H1 (cell line): ENCODE measurements around the gene MMD. TPM values are rescaled to one million over a fixed set of nuclear protein-coding genes. Genes with fewer than 3 reads are reported as not detected.

Experiments used
- CTCF ChIA-PET: fragments of 300-600 bp; sonication (Branson Sonifier 250); formaldehyde crosslinking; loops from one replicate; lab custom pipeline; 2021; ENCODE audit not compliant: partially characterized antibody; lab: Charles Lee
- POLR2A ChIA-PET: fragments of 300-600 bp; sonication (Branson Sonifier 250); formaldehyde crosslinking; loops from one replicate; lab custom pipeline; 2021; ENCODE audit warnings: inconsistent platforms; ENCODE audit not compliant: partially characterized antibody; lab: Charles Lee
- DNase-seq, 2 experiments: peaks; one replicate each; pipeline versions ENCODE4 v3.0.0 to v3.0.0-alpha.2; 2010 to 2022; ENCODE audit warnings: low spot score in 2 of 2, low read depth in 1 of 2, mixed read lengths in 1 of 2
- FAIRE-seq: peaks from 2 replicates; lab custom pipeline; 2011; peaks lifted over from hg19 to GRCh38; lab: Jason Lieb, UNC
- H2AFZ ChIP-seq: 2 replicates; pipeline ENCODE4 v1.8.1; 2012; ENCODE audit warnings: low read length, inconsistent platforms
- H2AK5ac ChIP-seq: 2 replicates; pipeline ENCODE4 v1.6.1; 2013; ENCODE audit warnings: low read depth, low read length
- H2BK120ac ChIP-seq: replicated peaks from 2 replicates; pipeline ENCODE3; 2013; ENCODE audit warnings: low read depth, low read length, inconsistent platforms
- H2BK12ac ChIP-seq: 2 replicates; pipeline ENCODE4 v1.6.1; 2013; ENCODE audit warnings: low read depth, low read length
- H2BK15ac ChIP-seq: 2 replicates; pipeline ENCODE4 v1.6.1; 2013; ENCODE audit warnings: low read length
- H2BK20ac ChIP-seq: 2 replicates; pipeline ENCODE4 v1.6.1; 2013; ENCODE audit warnings: low read length
- H2BK5ac ChIP-seq: 2 replicates; pipeline ENCODE4 v1.6.1; 2013; ENCODE audit warnings: low read depth, low read length
- H3K14ac ChIP-seq: 2 replicates; pipeline ENCODE4 v1.6.1; 2013; ENCODE audit warnings: inconsistent platforms; ENCODE audit not compliant: insufficient read length
- H3K18ac ChIP-seq: 2 replicates; pipeline ENCODE4 v1.6.1; 2013; ENCODE audit warnings: low read length; ENCODE audit errors: extremely low read depth
- H3K23ac ChIP-seq: 2 replicates; pipeline ENCODE4 v1.6.1; 2013; ENCODE audit warnings: inconsistent platforms; ENCODE audit not compliant: insufficient read length
- H3K23me2 ChIP-seq: 2 replicates; pipeline ENCODE4 v1.6.1; 2013; ENCODE audit warnings: low read depth, low read length
- H3K27ac ChIP-seq: 2 replicates; pipeline ENCODE4 v1.6.1; 2011; ENCODE audit warnings: low read depth, low read length, inconsistent platforms
- H3K27me3 ChIP-seq, 4 experiments: replicated peaks in 1 of 4; 1 replicate in 1 of 4; 2 replicates in 3 of 4; pipeline versions ENCODE4 v1.6.1 to v1.8.1; 2011 to 2013; ENCODE audit warnings: low read length in 3 of 4, mild to moderate bottlenecking in 3 of 4, inconsistent platforms in 2 of 4, mixed read lengths in 2 of 4, moderate library complexity in 1 of 4; ENCODE audit not compliant: control insufficient read depth in 3 of 4, insufficient read depth in 3 of 4; ENCODE audit errors: extremely low read depth in 1 of 4
- H3K36me3 ChIP-seq, 4 experiments: 2 replicates each; pipeline versions ENCODE4 v1.6.1 to v1.8.1; 2011 to 2013; ENCODE audit warnings: mild to moderate bottlenecking in 4 of 4, low read length in 3 of 4, moderate library complexity in 2 of 4, control low read depth in 1 of 4, inconsistent platforms in 1 of 4; ENCODE audit not compliant: insufficient read depth in 4 of 4, control insufficient read depth in 2 of 4
- H3K4ac ChIP-seq: replicated peaks from 2 replicates; pipeline ENCODE3; 2013; ENCODE audit warnings: low read length, low read depth, mixed read lengths, inconsistent platforms; ENCODE audit not compliant: insufficient read length
- H3K4me1 ChIP-seq, 4 experiments: replicated peaks in 1 of 4; 1 replicate in 1 of 4; 2 replicates in 3 of 4; pipeline versions ENCODE4 v1.6.1 to v1.8.1; 2011 to 2013; ENCODE audit warnings: low read length in 3 of 4, inconsistent platforms in 2 of 4, mixed read lengths in 1 of 4; ENCODE audit not compliant: insufficient read depth in 4 of 4, control insufficient read depth in 3 of 4
- H3K4me2 ChIP-seq, 2 experiments: 2 replicates each; pipeline versions ENCODE4 v1.6.1 to v1.8.1; 2011 to 2013; ENCODE audit warnings: low read depth in 2 of 2, low read length in 2 of 2, control low read depth in 1 of 2, inconsistent platforms in 1 of 2, mild to moderate bottlenecking in 1 of 2; ENCODE audit not compliant: insufficient read depth in 1 of 2
- H3K4me3 ChIP-seq, 4 experiments: fragments of 200-600, 300-600 bp in 1 of 4; sonication (generic), shearing (Covaris generic), sonication (Bioruptor Twin) in 1 of 4; 2 replicates each; pipeline versions ENCODE4 v1.5.1 to v1.8.1; 2011 to 2016; ENCODE audit warnings: low read length in 4 of 4, low read depth in 3 of 4, control low read depth in 2 of 4, inconsistent platforms in 2 of 4, mild to moderate bottlenecking in 2 of 4, mixed read lengths in 1 of 4, moderate library complexity in 1 of 4; ENCODE audit not compliant: insufficient read depth in 2 of 4; ENCODE audit errors: extremely low read depth in 1 of 4
- H3K56ac ChIP-seq: replicated peaks from 2 replicates; pipeline ENCODE3; 2013; ENCODE audit warnings: low read depth, mild to moderate bottlenecking, mixed read lengths, low read length, inconsistent platforms; ENCODE audit not compliant: insufficient read length
- H3K79me1 ChIP-seq: 2 replicates; pipeline ENCODE4 v1.6.1; 2013; ENCODE audit warnings: low read depth, low read length, control low read depth
- H3K79me2 ChIP-seq, 2 experiments: 2 replicates each; pipeline versions ENCODE4 v1.6.1 to v1.8.1; 2012 to 2013; ENCODE audit warnings: low read length in 2 of 2, mild to moderate bottlenecking in 2 of 2, inconsistent platforms in 1 of 2; ENCODE audit not compliant: insufficient read depth in 2 of 2, control insufficient read depth in 1 of 2
- H3K9ac ChIP-seq, 4 experiments: replicated peaks in 1 of 4; 1 replicate in 1 of 4; 2 replicates in 3 of 4; pipeline versions ENCODE4 v1.6.1 to v1.8.1; 2011 to 2013; ENCODE audit warnings: low read depth in 3 of 4, low read length in 3 of 4, control low read depth in 2 of 4, mild to moderate bottlenecking in 2 of 4, moderate library complexity in 2 of 4, inconsistent platforms in 1 of 4; ENCODE audit errors: extremely low read depth in 1 of 4
- H3K9me3 ChIP-seq, 2 experiments: 2 replicates each; pipeline versions ENCODE4 v1.6.1 to v1.8.1; 2012 to 2013; ENCODE audit warnings: mild to moderate bottlenecking in 2 of 2, moderate library complexity in 2 of 2, control low read depth in 1 of 2, inconsistent platforms in 1 of 2, low read depth in 1 of 2, low read length in 1 of 2, mixed read lengths in 1 of 2; ENCODE audit not compliant: insufficient read depth in 2 of 2
- H4K20me1 ChIP-seq, 2 experiments: replicated peaks in 1 of 2; 2 replicates each; pipeline versions ENCODE3 to v1.8.1; 2011 to 2013; ENCODE audit warnings: inconsistent platforms in 2 of 2, low read length in 2 of 2, mild to moderate bottlenecking in 1 of 2; ENCODE audit not compliant: insufficient read depth in 2 of 2, control insufficient read depth in 1 of 2
- H4K5ac ChIP-seq: 2 replicates; pipeline ENCODE4 v1.6.1; 2013; ENCODE audit warnings: low read length, low read depth, mixed read lengths, inconsistent platforms; ENCODE audit not compliant: insufficient read length
- H4K8ac ChIP-seq: 2 replicates; pipeline ENCODE4 v1.8.0; 2013; ENCODE audit warnings: mild to moderate bottlenecking, moderate library complexity, low read length, inconsistent platforms; ENCODE audit not compliant: insufficient read depth; ENCODE audit errors: extremely low read depth
- H4K91ac ChIP-seq: replicated peaks from 2 replicates; pipeline ENCODE3; 2013; ENCODE audit warnings: low read length, mixed read lengths, inconsistent platforms; ENCODE audit not compliant: insufficient read length
- CHD1 ChIP-seq: IDR thresholded peaks from 2 replicates; pipeline ENCODE4 v1.6.1; 2012; ENCODE audit warnings: low read depth, low read length, improper control_type of control experiment
- JUN ChIP-seq: IDR thresholded peaks from 2 replicates; pipeline ENCODE4 v1.6.1; 2011; ENCODE audit warnings: low read depth, mild to moderate bottlenecking, improper control_type of control experiment, low read length
- MAX ChIP-seq: IDR thresholded peaks from 2 replicates; pipeline ENCODE4 v1.6.1; 2012; ENCODE audit warnings: inconsistent platforms
- PHF8 ChIP-seq: fragments of 200-600 bp; sonication (generic); conservative IDR thresholded peaks from 2 replicates; pipeline ENCODE4 v1.7.1; 2012; ENCODE audit warnings: low read depth, mild to moderate bottlenecking, inconsistent platforms, low read length, moderate library complexity
- POU5F1 ChIP-seq: IDR thresholded peaks from 2 replicates; pipeline ENCODE4 v1.6.1; 2011; ENCODE audit warnings: low read depth, mild to moderate bottlenecking, low read length, moderate library complexity
- RBBP5 ChIP-seq: IDR thresholded peaks from 2 replicates; pipeline ENCODE4 v1.7.1; 2012; ENCODE audit warnings: low read depth, mild to moderate bottlenecking, inconsistent platforms, low read length, moderate library complexity, borderline replicate concordance
- SAP30 ChIP-seq: fragments of 300-600 bp; sonication (generic); IDR thresholded peaks from 2 replicates; pipeline ENCODE4 v1.7.1; 2012; ENCODE audit warnings: low read length, moderate library complexity, mild to moderate bottlenecking, inconsistent platforms; ENCODE audit not compliant: insufficient read depth, insufficient replicate concordance
- SP4 ChIP-seq: IDR thresholded peaks from 2 replicates; pipeline ENCODE4 v1.6.1; 2012; ENCODE audit warnings: low read length, inconsistent platforms
- TAF1 ChIP-seq: IDR thresholded peaks from 2 replicates; pipeline ENCODE4 v1.6.1; 2011; ENCODE audit warnings: mild to moderate bottlenecking, low read depth, low read length
- TBP ChIP-seq: IDR thresholded peaks from 2 replicates; pipeline ENCODE4 v1.6.1; 2011; ENCODE audit warnings: low read depth, low read length, improper control_type of control experiment
- USF2 ChIP-seq: IDR thresholded peaks from 2 replicates; pipeline ENCODE4 v1.6.1; 2011; ENCODE audit warnings: low read length, improper control_type of control experiment
- WGBS, 2 experiments: shearing (Covaris generic) in 1 of 2; methylation state at CpG; one replicate each; pipeline versions ENCODE4 v1.1.6 to v1.1.7; 2013 to 2015; ENCODE audit warnings: low lambda C conversion rate in 2 of 2, mixed read lengths in 2 of 2, inconsistent platforms in 1 of 2, low coverage in 1 of 2, missing lambda C conversion rate in 1 of 2; ENCODE audit not compliant: insufficient replicate concordance in 2 of 2, insufficient coverage in 1 of 2, insufficient read length in 1 of 2; ENCODE audit errors: extremely low coverage in 1 of 2, missing lambda C conversion rate in 1 of 2; 5-methylcytosine and 5-hydroxymethylcytosine counted together
- polyA plus RNA-seq, 7 experiments: library from polyadenylated mRNA; depleted of rRNA in 3 of 7; stranded (reverse) in 5 of 7; unstranded in 2 of 7; fragments of >200 nt in 5 of 7; fragments of 200-250 nt in 2 of 7; gene quantifications; 1 replicate in 5 of 7; 2 replicates in 1 of 7; 4 replicates in 1 of 7; pipeline versions ENCODE4 v1.2.1 to v1.2.3, GENCODE V29; 2011 to 2013; ENCODE audit warnings: missing spikeins in 2 of 7, mixed read lengths in 2 of 7
- total RNA-seq: library from RNA; stranded (reverse); fragmentation: NEBNext Ultra II Directional; extraction: Animal tissue kit (Norgen Biotek cat#: 25700); gene quantifications from 2 replicates; pipeline ENCODE4 v1.2.1, GENCODE V29; 2021

The MMD gene
- total and polyA plus RNA-seq, 2 of the 8 experiments (the other 6 are each of a cell fraction or from before 2014, with no cell fraction given) = 28.2 to 37.8 TPM

GRCh38 chr17:55391244-55391757, 30.3 kb downstream of the MMD start:
- H3K79me1 ChIP-seq = no peaks in the 10 kb centered on the region
- no peak for DNase-seq
- no peak overlapping the region for H3K4ac ChIP-seq
- no peaks in the 10 kb centered on the region for H3K4me1 ChIP-seq
- no peaks in the 10 kb centered on the region for H4K20me1 ChIP-seq
- H2BK12ac ChIP-seq = no peak overlapping the region
- H2BK20ac ChIP-seq = no peak overlapping the region
- no peak overlapping the region for H3K23ac ChIP-seq
- WGBS, 2 experiments = 95% methylated on average over 4 of the region's 4 CpGs; no CpG with 5 or more reads in 1 of the 2 experiments
- no peaks in the 10 kb centered on the region for H3K23me2 ChIP-seq
- no peak overlapping the region for H2BK120ac ChIP-seq
- H3K9ac ChIP-seq = no peak overlapping the region
- H2AFZ ChIP-seq = no peak overlapping the region
- H3K14ac ChIP-seq = no peak overlapping the region
- no peak overlapping the region for H4K91ac ChIP-seq
- no peak overlapping the region for H3K27ac ChIP-seq
- H3K79me2 ChIP-seq = no peaks in the 10 kb centered on the region
- CTCF ChIA-PET = interaction anchor here (1.1 to 1.3 kb wide), 2 partner anchors 123 to 212 kb away, joined by 3 read pairs; no protein-coding TSS in a partner anchor
- H3K36me3 ChIP-seq = peaks cover 2 to 20% (median 8%) of the 10 kb centered on the region in 4 experiments; a peak in 5 of 8 replicates
- no peak for FAIRE-seq
- H3K4me3 ChIP-seq = no peak overlapping the region
- H3K27me3 ChIP-seq = no peaks in the 10 kb centered on the region
- TF ChIP-seq PHF8 = no peak
- no peak for TF ChIP-seq MAX
- TF ChIP-seq TAF1 = no peak
- no peak for TF ChIP-seq SP4
- no peak for TF ChIP-seq TBP
- no peak for TF ChIP-seq JUN
- no peak for TF ChIP-seq POU5F1
- TF ChIP-seq RBBP5 = no peak
- no peak for TF ChIP-seq SAP30
- TF ChIP-seq CHD1 = no peak
- TF ChIP-seq USF2 = no peak
- H2BK15ac ChIP-seq = no peak overlapping the region
- no peak overlapping the region for H2BK5ac ChIP-seq
- no peaks in the 10 kb centered on the region for H3K9me3 ChIP-seq
- no peak overlapping the region for H4K5ac ChIP-seq
- H3K18ac ChIP-seq = no peak overlapping the region
- H3K56ac ChIP-seq = no peak overlapping the region
- H4K8ac ChIP-seq = no peak overlapping the region
- H2AK5ac ChIP-seq = no peak overlapping the region; the same call in 1 of the 2 replicates
- H3K4me2 ChIP-seq = no peak overlapping the region
- POLR2A ChIA-PET = interaction anchor here (1.2 kb wide), 1 partner anchor 14 kb away, joined by 4 read pairs; no protein-coding TSS in a partner anchor
